ENCODE data around the gene MORN5.
"Not testable (repeated sequence)": the region's sequence is repeated elsewhere in the genome, so short reads cannot be mapped to it uniquely, and the experiment has no call there.

The MORN5 gene

DNA sequence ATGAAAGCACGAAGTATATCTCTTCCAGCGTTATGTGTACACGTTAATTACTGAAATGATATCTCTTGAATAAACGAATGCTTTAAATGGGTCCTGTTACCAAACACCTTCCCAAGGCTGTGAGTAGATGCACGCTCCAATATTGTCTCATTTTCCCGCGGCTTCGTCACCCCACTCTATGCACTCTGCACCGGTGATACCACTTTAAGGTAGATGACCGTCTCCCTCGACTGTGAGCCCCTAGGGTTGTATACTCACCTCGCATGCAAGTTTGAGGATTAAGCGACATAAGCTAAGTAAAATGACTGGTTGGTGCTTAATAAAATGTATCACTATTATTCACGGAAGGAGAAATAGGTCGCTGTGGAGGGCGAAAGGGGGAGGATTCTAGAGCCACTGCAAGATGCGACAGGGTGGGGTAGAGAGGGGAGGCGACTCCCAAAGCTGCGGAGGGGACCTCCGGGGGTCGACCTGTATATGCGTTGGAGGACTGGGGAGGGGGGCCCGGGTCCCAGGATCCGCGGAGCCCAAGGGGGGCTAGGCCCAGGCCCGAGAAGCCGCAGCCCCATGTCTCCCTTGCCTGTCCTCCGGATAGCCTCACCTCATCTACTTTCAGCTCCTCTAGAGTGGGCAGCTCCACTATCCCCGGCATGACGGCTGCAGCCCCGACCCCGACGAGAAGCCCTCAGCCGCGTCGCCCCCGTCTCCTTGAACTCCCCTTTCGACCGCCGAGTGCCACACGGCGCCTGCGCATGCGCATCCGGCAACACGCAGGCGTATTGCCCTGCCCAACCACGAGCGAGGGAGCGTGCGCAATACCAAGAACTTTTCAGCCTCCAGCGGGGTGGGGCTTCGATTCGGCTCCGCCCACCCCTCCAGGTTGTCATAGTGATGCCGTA, at the start of gene MORN5, which contains the start of gene NDUFA8:
Gene MORN5, plus strand, starts transcription at position 883 of the 899 bp plus-strand sequence. CDS start 65 bp downstream, outside the sequence.
Gene NDUFA8, minus strand, starts transcription at position 754 of the 899 bp plus-strand sequence. Its CDS starts 102 bp downstream, at position 652.
- DNase-seq (ENCODE audit: low read depth) = peak; percentile 93

GRCh38 chr9:122110100-122110833, 49.4 kb upstream of the MORN5 start:
- DNase-seq (ENCODE audit: low read depth) = no peak

DNA sequence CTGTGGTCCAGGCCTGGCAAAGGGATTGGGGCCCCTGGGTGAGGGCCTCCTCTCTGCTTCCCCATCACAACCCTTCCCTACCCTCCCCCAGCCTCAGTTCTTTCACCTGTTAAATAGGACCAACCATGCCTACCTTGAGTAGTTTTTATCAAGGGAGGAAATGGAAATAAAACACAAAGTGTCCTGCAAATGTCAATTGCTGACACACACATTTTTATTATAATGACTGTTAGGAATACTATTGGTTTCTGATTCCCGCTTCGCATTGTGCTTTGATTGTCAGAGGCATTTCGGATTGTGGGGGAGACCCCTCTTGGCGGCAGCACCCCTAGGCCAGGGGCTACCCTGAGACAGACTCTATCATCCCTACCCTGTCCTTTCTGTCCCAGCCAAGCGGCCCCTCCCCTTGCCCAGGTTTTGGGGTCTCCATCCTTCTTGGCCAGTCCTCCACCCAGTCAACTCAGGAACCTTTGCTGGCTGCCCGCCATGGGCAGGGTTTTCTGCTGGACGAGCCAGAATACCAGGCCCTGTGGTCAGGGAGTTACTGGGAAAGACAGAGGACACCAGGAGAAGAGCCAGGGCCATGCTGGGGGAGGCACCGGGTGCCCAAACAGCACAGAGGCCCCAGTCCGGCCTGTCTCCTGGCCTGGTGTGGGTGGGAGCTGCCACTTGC, 48.2 kb upstream of the MORN5 start:
- no peak for DNase-seq (ENCODE audit: low read depth)

DNA sequence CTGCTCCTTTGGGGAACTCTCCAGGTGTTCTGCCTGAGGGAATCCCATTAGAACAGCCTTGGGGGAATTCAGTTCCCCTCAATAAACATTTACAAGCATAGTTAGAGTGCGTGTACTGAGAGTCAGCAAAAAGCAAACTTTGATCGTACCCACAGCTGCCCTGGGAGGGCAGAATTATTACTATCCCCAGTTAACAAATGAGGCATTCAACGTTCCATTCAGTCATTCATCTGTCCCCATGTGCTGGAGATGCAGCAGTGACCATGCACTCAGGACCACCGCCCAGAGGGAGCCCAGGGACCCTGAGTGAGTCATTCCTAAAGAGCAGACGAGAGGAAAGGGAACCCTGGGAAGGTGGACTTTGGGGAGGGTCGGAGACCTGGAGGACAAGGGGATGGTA, 47.5 kb upstream of the MORN5 start:
- no peak for DNase-seq (ENCODE audit: low read depth)

GRCh38 chr9:122113574-122113973, 46.1 kb upstream of the MORN5 start:
- no peak for DNase-seq (ENCODE audit: low read depth)

GRCh38 chr9:122115176-122116035, 44.3 kb upstream of the MORN5 start:
- no peak for DNase-seq (ENCODE audit: low read depth)

DNA sequence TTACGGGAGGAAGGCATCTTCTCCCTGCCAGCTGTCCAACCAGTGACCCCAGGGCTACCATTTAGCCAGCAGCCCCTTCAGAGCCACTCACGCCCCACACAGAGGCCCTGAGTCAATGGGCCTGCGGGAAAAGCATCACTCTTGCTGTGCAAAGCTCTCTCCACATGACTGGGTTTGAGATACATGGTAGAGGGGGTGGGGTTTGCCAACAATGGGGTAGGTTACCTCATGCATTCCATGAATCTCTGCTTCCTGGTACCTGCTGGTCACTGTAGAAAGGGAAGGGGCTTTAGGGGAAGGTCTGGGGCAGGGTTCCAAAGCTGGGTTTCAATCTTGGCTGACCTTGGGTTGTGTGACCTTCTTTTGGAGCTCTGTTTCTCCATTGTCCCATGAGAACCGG, 43.7 kb upstream of the MORN5 start:
- DNase-seq (ENCODE audit: low read depth) = no peak

- DNase-seq (ENCODE audit: low read depth) = no peak
These were observed 43.1 kb upstream of the MORN5 start for GRCh38 chr9:122116448-122117173.

- not testable (repeated sequence) for DNase-seq (ENCODE audit: low read depth)
These were observed 42.5 kb upstream of the MORN5 start for GRCh38 chr9:122117241-122117640.

DNA sequence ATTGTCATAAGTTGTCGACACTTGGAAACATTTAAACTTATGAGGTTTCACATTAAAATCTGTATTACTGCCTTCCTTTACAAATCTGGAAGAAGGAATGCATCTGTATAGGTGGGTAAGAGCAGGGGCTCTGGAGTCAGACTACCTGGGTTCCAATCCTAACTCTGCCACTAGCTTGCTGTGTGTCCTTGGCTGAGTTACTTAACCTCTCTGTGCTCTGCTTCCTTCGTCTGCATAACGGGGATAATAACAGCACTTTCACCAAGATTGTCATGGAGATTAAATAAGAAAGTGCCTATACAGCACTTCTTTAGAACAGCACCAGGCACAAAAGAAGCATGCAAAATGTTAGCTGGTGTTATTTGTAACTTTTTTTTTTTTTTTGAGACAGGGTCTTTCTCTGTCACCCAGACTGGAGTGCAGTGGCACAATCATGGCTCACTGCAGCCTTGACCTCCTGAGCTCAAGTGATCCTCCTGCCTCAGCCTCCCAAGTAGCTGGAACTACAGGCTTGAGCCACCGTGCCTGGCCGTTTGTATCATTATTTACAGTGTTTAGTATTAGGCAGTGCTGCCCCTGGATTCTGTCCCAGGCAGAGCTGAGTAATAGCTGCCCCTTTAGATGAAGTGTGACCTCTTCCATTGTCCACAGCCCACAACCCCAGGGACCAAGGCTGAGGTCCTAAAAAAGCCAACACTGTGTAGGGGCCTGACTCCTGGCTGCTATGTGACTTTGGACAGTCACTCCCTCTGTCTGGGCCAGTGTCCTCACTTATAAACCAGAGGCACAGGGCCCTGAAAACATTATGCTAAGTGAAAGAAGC, 41.2 kb upstream of the MORN5 start:
- DNase-seq (ENCODE audit: low read depth) = no peak

DNA sequence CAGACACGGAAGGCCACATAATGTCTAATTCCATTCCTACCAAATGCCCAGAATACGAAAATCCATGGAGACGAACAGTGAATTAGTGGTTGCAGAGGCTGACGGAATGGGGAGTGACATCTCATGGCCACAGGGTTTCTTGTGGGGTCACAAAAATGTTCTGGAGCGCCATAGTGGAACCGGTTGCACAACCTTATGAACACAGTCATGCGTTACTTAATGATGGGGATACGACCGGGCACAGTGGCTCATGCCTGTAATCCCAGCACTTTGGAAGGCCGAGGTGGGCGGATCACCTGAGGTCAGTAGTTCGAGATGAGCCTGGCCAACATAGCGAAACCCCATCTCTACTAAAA, 40.6 kb upstream of the MORN5 start:
- DNase-seq (ENCODE audit: low read depth) = no peak

DNA sequence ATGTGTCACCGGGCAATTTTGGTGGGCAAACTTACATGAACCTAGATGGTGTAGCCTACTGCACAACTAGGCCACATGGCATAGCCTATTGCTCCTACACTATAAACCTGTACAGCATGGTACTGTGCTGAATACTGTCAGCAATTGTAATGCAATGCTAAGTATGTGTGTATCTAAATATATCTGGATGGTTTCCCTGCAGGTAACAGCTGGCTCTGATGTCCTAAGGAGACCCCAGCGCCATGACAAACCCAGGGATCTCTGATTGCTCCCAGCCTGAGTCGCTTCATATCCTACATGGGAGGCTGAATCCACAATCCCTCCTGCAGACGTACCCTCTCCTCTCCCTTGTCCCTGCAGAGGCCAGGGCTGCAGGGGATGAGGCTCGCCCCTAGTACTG, 40.0 kb upstream of the MORN5 start:
- DNase-seq (ENCODE audit: low read depth) = no peak

DNA sequence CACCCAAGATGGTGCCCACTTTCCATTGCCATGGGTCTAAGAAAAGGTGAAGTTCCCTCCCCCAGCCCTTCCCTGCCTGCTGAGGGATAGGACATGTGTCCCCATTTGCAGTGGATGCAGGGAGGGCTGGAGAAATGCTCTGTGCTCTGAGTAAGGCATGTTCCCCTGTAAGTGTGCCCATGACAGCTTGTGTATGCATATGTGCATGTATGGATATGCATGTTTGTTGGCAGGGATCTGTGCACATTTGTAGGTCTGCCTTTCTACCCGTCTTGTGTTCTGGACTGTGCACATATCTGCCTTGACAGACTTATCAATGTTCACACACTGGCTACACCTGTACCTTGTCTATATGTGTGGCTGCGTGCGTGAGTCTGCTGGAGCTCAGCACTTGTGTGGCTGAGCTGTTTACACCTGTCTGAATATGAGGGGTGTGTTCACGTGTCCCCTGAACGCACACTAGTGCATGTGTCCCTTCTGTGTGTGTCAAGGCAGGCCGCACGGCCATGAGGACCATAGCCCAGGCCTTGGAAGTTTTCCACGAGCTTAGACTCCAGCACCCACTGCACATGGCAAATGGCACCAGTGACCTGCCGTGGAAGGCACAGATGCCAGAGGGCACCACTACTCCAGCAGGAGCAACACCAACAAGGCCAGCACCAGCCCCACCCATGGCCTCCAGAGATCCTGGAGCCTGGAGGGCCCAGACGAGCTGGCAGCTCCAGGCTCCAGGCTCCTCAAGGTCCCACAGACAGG, 39.2 kb upstream of the MORN5 start:
- no peak for DNase-seq (ENCODE audit: low read depth)

DNA sequence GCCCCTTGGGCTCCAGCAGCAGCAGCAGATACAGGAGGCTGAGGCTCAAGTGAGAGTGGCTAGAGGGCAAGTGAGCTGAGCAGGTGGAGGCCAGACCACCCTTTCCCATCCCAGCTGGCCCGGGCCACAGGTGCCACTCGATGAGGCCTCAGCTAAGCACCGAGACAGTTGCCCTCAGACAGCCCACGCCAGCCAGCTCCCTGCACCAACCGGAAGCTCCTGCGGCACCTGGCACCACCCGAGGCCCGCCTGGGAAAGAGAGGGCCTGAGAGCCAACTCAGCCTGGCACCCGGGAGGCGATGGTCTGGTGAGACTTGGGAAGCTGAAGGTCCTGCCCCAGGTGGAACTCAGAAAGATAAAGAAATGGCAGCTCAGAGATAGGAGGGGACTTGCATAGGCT, 38.3 kb upstream of the MORN5 start:
- DNase-seq (ENCODE audit: low read depth) = no peak

GRCh38 chr9:122121931-122122330, 37.8 kb upstream of the MORN5 start:
- DNase-seq (ENCODE audit: low read depth) = no peak

DNA sequence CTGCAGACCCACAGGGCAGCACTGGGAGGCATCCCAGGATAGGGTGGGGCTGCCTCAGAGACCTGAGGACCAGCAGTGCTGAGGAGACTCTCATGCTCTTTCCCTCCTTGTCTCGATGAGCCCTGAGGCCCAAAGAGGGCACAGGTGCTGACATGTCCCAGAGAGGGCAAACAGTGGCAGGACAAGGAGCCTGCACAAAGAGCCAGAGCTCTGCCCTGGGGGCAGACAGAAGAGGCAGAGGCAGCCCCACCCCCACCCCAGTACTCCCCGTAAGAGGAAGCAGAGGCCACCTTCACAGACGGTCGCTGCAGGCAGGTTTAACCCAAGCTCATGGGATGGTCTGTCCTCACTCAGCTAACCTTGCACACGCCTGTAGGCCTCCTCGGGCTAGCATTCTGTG, 37.2 kb upstream of the MORN5 start:
- DNase-seq (ENCODE audit: low read depth) = no peak

DNA sequence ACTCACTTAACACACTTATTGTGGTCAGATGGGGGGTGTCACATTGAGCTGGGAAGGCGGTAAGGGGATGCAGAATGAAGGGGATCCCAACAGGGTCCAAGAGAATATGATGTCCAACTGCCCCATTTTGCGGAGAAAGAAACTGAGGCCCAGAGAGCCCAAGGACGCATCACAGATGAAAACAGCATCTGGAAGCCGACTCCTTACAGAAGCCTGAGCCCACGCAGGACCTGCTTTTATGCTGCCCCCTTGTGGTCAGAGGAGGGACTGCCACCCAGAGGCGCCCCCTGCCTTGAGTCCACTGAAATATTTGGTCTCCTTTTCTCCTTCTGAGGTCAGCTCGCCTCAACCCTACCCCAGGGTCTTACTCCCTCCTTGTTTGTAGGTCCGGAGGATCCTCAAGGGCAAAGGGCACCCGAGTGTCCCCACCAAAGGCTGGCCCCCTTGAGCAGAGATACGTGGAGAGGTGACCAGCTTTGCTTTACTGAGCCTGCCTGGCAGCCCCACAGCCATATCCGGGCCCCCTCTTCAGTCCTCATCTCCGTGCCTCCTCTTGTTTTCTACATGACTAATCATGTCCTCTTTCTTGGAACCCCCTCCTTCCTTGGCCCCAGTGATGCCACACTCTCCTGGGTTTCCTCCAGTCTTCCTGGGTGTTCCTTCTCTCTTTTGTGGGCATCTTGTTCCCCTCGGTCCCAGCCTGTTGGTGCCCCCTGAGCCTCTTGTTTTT, 36.6 kb upstream of the MORN5 start:
- peak; percentile 61 for DNase-seq (ENCODE audit: low read depth)

DNA sequence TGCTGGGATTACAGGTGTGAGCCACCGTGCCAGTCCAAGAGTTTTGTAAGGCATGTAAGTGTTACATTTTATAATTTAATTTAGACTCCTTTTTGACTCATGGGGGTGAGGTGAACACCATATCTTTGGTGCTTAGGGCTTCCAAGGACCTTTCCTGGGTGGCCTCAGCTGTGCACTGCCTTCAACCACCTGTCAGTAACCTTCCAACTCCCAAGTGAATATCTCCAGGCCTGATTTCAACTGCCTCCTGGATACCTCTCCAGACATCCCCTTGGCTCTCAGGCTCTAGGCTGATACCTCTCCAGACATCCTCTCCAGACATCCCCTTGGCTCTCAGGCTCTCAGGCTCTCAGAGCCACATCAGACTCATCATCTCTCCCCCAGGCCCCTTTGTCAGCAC, 35.7 kb upstream of the MORN5 start:
- no peak for DNase-seq (ENCODE audit: low read depth)

DNA sequence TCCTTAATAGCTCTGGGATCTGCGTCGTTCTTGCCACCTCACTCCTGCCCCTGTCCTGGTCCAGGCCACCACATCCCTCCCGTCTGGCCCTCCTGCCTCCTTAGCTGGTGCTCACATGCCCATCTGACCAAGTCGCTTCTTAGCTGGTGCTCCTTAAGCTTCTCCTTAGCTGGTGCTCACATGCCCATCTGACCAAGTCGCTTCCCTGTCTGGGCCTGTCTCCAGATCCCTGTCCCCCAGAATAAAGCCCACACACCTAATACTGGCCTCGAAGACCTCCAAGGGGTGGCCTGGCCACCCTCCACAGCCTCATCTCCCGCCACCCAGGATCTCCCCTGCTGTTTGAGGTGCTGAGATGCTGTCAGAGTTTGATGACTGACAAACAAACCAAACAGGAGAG, 35.2 kb upstream of the MORN5 start:
- no peak for DNase-seq (ENCODE audit: low read depth)
